Measurements from ENCODE around the gene NRGN. TPM values are rescaled to one million over a fixed set of nuclear protein-coding genes. Genes with fewer than 3 reads are reported as not detected.

The NRGN gene
- total and polyA plus RNA-seq, 2 of the 8 experiments (the other 6 are each of a cell fraction or from before 2014, with no cell fraction given), result 0.60 to 1.0 TPM

DNA sequence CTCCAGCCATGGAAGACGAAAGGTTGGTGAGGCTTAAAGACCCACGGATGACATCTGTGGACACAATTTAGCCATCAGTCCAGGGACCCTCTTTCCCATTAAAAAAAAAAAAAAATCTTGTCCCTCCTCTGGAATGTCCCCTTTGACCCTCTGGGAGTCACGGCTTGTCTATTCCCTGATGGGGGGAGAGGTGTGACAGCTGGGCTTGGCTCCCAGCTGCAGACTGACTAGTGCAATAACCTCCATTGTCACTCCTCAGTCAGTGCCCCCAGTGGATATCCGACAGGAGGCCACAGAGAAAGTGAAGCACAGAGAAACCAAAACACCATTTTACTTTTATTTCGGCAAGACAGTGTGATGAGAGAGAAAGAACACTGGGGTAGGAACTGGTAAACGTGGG lies 15.0 kb downstream of the NRGN start:
- H3K4me1 ChIP-seq (replicated peaks in 1 of 4; ENCODE audit: control insufficient read depth in 3 of 4, insufficient read depth in 4 of 4, low read length in 3 of 4), result peaks cover 6 to 44% (median 17%) of the 10 kb centered on the region in 4 experiments
- TF ChIP-seq POU5F1 (IDR thresholded peaks at IDR 0.05; ENCODE audit: low read depth, low read length) (no peak), CREB1 (IDR thresholded peaks at IDR 0.05) (no peak), SP1 (IDR thresholded peaks at IDR 0.05; ENCODE audit: low read depth, low read length) (no peak), RNF2 (IDR thresholded peaks at IDR 0.05; ENCODE audit: borderline replicate concordance, low read depth, low read length, missing control alignments, poor library complexity, severe bottlenecking) (peak; percentile 42), CEBPB (IDR thresholded peaks at IDR 0.05; ENCODE audit: low read depth, low read length) (no peak), EGR1 (IDR thresholded peaks at IDR 0.05; ENCODE audit: borderline replicate concordance, low read depth, low read length) (no peak), POLR2A (IDR thresholded peaks at IDR 0.05; ENCODE audit: control extremely low read depth in 1 of 2, low read depth in 2 of 2, low read length in 2 of 2) (no peak), MAFK (IDR thresholded peaks at IDR 0.05; ENCODE audit: low read depth, low read length) (no peak)
- TF ChIP-seq, protein P1, sequence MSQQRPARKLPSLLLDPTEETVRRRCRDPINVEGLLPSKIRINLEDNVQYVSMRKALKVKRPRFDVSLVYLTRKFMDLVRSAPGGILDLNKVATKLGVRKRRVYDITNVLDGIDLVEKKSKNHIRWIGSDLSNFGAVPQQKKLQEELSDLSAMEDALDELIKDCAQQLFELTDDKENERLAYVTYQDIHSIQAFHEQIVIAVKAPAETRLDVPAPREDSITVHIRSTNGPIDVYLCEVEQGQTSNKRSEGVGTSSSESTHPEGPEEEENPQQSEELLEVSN (IDR thresholded peaks at IDR 0.05), result no peak
- H3K4me2 ChIP-seq (ENCODE audit: insufficient read depth in 1 of 2, low read depth in 2 of 2, low read length in 2 of 2), result no peak overlapping the region
- ChIA-PET POLR2A (ENCODE audit: partially characterized antibody) (interaction anchor here (1.6 to 3.1 kb wide), 2 partner anchors 9 to 12 kb away, joined by 4 to 13 read pairs; no protein-coding TSS in a partner anchor), CTCF (ENCODE audit: partially characterized antibody) (interaction anchor here (1.2 to 28.0 kb wide), 4 partner anchors 15 to 111 kb away, joined by 3 to 382 read pairs (median 8); partner anchors contain the start of genes NRGN and ROBO3)
- H3K79me2 ChIP-seq (ENCODE audit: control insufficient read depth in 1 of 2, insufficient read depth in 2 of 2, low read length in 2 of 2), result no peaks in the 10 kb centered on the region
- 0 out of 2 replicates have a peak overlapping the region, but pooled peaks have one; percentile 9 for H2BK12ac ChIP-seq (ENCODE audit: low read depth, low read length)
- H2AFZ ChIP-seq (ENCODE audit: low read length), result no peak overlapping the region
- no peak overlapping the region for H4K5ac ChIP-seq (ENCODE audit: insufficient read length, low read depth, low read length)
- no peak overlapping the region for H3K9ac ChIP-seq (replicated peaks in 1 of 4; ENCODE audit: extremely low read depth in 1 of 4, low read depth in 3 of 4, low read length in 3 of 4)
- no peak overlapping the region; the same call in 1 of the 2 replicates for H2AK5ac ChIP-seq (ENCODE audit: low read depth, low read length)
- no peak overlapping the region for H3K18ac ChIP-seq (ENCODE audit: extremely low read depth, low read length)
- no peak overlapping the region for H4K8ac ChIP-seq (ENCODE audit: extremely low read depth, insufficient read depth, low read length)
- FAIRE-seq, result no peak
- peaks cover 5% of the 10 kb centered on the region; the same call in 1 of the 2 replicates for H3K23me2 ChIP-seq (ENCODE audit: low read depth, low read length)
- WGBS, 2 experiments (ENCODE audit: extremely low coverage in 1 of 2, insufficient coverage in 1 of 2, insufficient read length in 1 of 2, insufficient replicate concordance in 2 of 2, low coverage in 1 of 2, low lambda C conversion rate in 2 of 2, missing lambda C conversion rate in 1 of 2), result 63% methylated on average over 6 of the region's 6 CpGs; no CpG with 5 or more reads in 1 of the 2 experiments
- H4K20me1 ChIP-seq (replicated peaks in 1 of 2; ENCODE audit: control insufficient read depth in 1 of 2, insufficient read depth in 2 of 2, low read length in 2 of 2), result peaks cover 10 to 14% of the 10 kb centered on the region in 2 experiments
- H2BK20ac ChIP-seq (ENCODE audit: low read length), result no peak overlapping the region
- no peak overlapping the region for H3K4me3 ChIP-seq (ENCODE audit: extremely low read depth in 1 of 4, insufficient read depth in 2 of 4, low read depth in 3 of 4, low read length in 4 of 4)
- no peak overlapping the region for H2BK5ac ChIP-seq (ENCODE audit: low read depth, low read length)
- peaks cover 89 to 100% (median 96%) of the 10 kb centered on the region in 4 experiments for H3K27me3 ChIP-seq (replicated peaks in 1 of 4; ENCODE audit: control insufficient read depth in 3 of 4, extremely low read depth in 1 of 4, insufficient read depth in 3 of 4, low read length in 3 of 4)
- H3K27ac ChIP-seq (ENCODE audit: low read depth, low read length), result no peak overlapping the region
- no peak overlapping the region for H3K56ac ChIP-seq (replicated peaks; ENCODE audit: insufficient read length, low read depth, low read length)
- DNase-seq (ENCODE audit: low read depth in 1 of 2, low spot score in 2 of 2), result no peak
- no peak overlapping the region for H3K4ac ChIP-seq (replicated peaks; ENCODE audit: insufficient read length, low read depth, low read length)
- H4K91ac ChIP-seq (replicated peaks; ENCODE audit: insufficient read length, low read length), result no peak overlapping the region
- no peak overlapping the region for H3K23ac ChIP-seq (ENCODE audit: insufficient read length)
- H3K9me3 ChIP-seq (ENCODE audit: insufficient read depth in 2 of 2, low read depth in 1 of 2, low read length in 1 of 2), result no peaks in the 10 kb centered on the region
- H3K79me1 ChIP-seq (ENCODE audit: low read depth, low read length), result no peaks in the 10 kb centered on the region
- no peak overlapping the region for H3K14ac ChIP-seq (ENCODE audit: insufficient read length)
- H2BK15ac ChIP-seq (ENCODE audit: low read length), result no peak overlapping the region
- no peak overlapping the region for H2BK120ac ChIP-seq (replicated peaks; ENCODE audit: low read depth, low read length)
- H3K36me3 ChIP-seq (ENCODE audit: control insufficient read depth in 2 of 4, insufficient read depth in 4 of 4, low read length in 3 of 4), result peaks cover 0 to 3% (median 0%) of the 10 kb centered on the region in 4 experiments; a peak in 1 of 8 replicates
